Neutrophil (primary cell): ENCODE measurements around the gene PNMT.

Experiments used
- H3K27ac ChIP-seq: fragments of 200-600 bp; sonication (generic); 2 replicates; pipeline ENCODE4 v1.5.1; 2016; ENCODE audit warnings: mild to moderate bottlenecking, moderate library complexity
- H3K27me3 ChIP-seq: fragments of 200-600 bp; sonication (generic); 2 replicates; pipeline ENCODE4 v1.6.0; 2016; ENCODE audit warnings: mild to moderate bottlenecking
- H3K36me3 ChIP-seq: fragments of 200-600 bp; sonication (generic); 2 replicates; pipeline ENCODE4 v1.5.1; 2017
- H3K4me1 ChIP-seq, 2 experiments: fragments of 200-600 bp in 1 of 2; sonication (generic) in 1 of 2; 1 replicate in 1 of 2; 2 replicates in 1 of 2; pipeline versions ENCODE4 v1.5.1 to v1.6.1; 2013 to 2016; ENCODE audit warnings: low read depth in 1 of 2, low read length in 1 of 2, mild to moderate bottlenecking in 1 of 2, moderate library complexity in 1 of 2; ENCODE audit not compliant: control insufficient read depth in 1 of 2, insufficient read depth in 1 of 2
- H3K4me3 ChIP-seq, 2 experiments: fragments of 200-600 bp in 1 of 2; sonication (generic) in 1 of 2; 1 replicate in 1 of 2; 2 replicates in 1 of 2; pipeline ENCODE4 v1.5.1; 2013 to 2016; ENCODE audit warnings: low read depth in 1 of 2, low read length in 1 of 2, mild to moderate bottlenecking in 1 of 2, moderate library complexity in 1 of 2
- H3K9me3 ChIP-seq: fragments of 200-600 bp; sonication (generic); 2 replicates; pipeline ENCODE4 v1.5.1; 2016
- CTCF ChIP-seq: fragments of 200-600 bp; sonication (generic); IDR thresholded peaks from 2 replicates; pipeline ENCODE4 v1.5.1; 2016; ENCODE audit warnings: antibody characterized with exemption

PNMT gene

GRCh38 chr17:39627047-39627711 lies 41.1 kb upstream of the PNMT start:
- Histone ChIP-seq H3K27ac (no peak overlapping the region), H3K9me3 (no peaks in the 10 kb centered on the region), H3K36me3 (no peaks in the 10 kb centered on the region), H3K4me3 (peak overlapping the region in 1 of 2 experiments; percentile 21), H3K4me1 (peaks cover 49 to 62% of the 10 kb centered on the region in 2 experiments), H3K27me3 (peaks cover 54% of the 10 kb centered on the region)
- TF ChIP-seq CTCF = no peak

- no peak overlapping the region for H3K27ac ChIP-seq
- no peak for TF ChIP-seq CTCF
- H3K36me3 ChIP-seq = no peaks in the 10 kb centered on the region
- H3K27me3 ChIP-seq = peaks cover 54% of the 10 kb centered on the region
- H3K4me1 ChIP-seq = peaks cover 53 to 67% of the 10 kb centered on the region in 2 experiments
- no peaks in the 10 kb centered on the region for H3K9me3 ChIP-seq
- H3K4me3 ChIP-seq = no peak overlapping the region
Observed at GRCh38 chr17:39627712-39628516, 40.3 kb upstream of the PNMT start.

- Histone ChIP-seq H3K9me3 (no peaks in the 10 kb centered on the region), H3K4me3 (no peak overlapping the region), H3K4me1 (peaks cover 63 to 69% of the 10 kb centered on the region in 2 experiments), H3K27me3 (peaks cover 50% of the 10 kb centered on the region), H3K27ac (peak overlapping the region; percentile 70), H3K36me3 (no peaks in the 10 kb centered on the region)
- no peak for TF ChIP-seq CTCF
Observed at GRCh38 chr17:39628655-39629493, 39.4 kb upstream of the PNMT start.

- Histone ChIP-seq H3K4me1 (peaks cover 69 to 76% of the 10 kb centered on the region in 2 experiments), H3K27me3 (peaks cover 44% of the 10 kb centered on the region), H3K4me3 (peak overlapping the region; percentile 28 to 30), H3K27ac (peak overlapping the region; percentile 70), H3K36me3 (no peaks in the 10 kb centered on the region), H3K9me3 (no peaks in the 10 kb centered on the region)
- TF ChIP-seq CTCF = no peak
Observed at GRCh38 chr17:39629494-39629880, 38.8 kb upstream of the PNMT start.

- peaks cover 73 to 80% of the 10 kb centered on the region in 2 experiments for H3K4me1 ChIP-seq
- TF ChIP-seq CTCF = peak; percentile 19
- peak overlapping the region; percentile 70 for H3K27ac ChIP-seq
- peaks cover 40% of the 10 kb centered on the region for H3K27me3 ChIP-seq
- no peaks in the 10 kb centered on the region for H3K36me3 ChIP-seq
- H3K4me3 ChIP-seq = peak overlapping the region; percentile 28 to 30
- no peaks in the 10 kb centered on the region for H3K9me3 ChIP-seq
Observed at GRCh38 chr17:39629898-39630297, 38.4 kb upstream of the PNMT start.
